Loucy (cell line): ENCODE measurements around the gene BBLN.

Source experiments
- EZH2phosphoT487 ChIP-seq: fragments of 200-600 bp; IDR thresholded peaks from 2 replicates; pipeline ENCODE4 v1.6.1; 2018; ENCODE audit warnings: antibody characterized with exemption, mild to moderate bottlenecking, moderate library complexity, borderline replicate concordance
- TF ChIP-seq, protein P1 (sequence below): fragments of 200-600 bp; sonication (generic); conservative IDR thresholded peaks from 2 replicates; pipeline ENCODE4 v1.5.1; 2014; ENCODE audit warnings: mild to moderate bottlenecking, antibody characterized with exemption, low read length

DNA sequence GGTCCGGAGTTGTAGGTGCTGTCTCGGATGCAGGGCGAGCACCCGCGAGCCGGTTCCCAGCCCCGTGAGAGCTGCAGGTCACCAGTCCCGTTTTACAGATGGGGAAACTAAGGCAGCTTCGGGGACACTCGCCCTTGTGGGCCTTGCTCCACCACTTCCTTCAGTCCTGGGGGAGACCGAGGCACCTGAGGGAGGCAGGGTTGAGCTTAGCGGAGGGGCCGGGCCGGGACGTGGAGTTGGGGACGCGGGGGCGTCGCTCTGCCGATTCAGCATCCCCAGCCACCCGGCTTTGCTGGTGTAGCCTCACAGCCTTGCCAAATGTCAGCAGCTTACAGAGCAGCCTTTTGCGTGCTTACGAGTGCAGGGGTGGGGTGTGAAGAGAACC, 530 bp downstream of the BBLN start:
- TF ChIP-seq, protein P1, sequence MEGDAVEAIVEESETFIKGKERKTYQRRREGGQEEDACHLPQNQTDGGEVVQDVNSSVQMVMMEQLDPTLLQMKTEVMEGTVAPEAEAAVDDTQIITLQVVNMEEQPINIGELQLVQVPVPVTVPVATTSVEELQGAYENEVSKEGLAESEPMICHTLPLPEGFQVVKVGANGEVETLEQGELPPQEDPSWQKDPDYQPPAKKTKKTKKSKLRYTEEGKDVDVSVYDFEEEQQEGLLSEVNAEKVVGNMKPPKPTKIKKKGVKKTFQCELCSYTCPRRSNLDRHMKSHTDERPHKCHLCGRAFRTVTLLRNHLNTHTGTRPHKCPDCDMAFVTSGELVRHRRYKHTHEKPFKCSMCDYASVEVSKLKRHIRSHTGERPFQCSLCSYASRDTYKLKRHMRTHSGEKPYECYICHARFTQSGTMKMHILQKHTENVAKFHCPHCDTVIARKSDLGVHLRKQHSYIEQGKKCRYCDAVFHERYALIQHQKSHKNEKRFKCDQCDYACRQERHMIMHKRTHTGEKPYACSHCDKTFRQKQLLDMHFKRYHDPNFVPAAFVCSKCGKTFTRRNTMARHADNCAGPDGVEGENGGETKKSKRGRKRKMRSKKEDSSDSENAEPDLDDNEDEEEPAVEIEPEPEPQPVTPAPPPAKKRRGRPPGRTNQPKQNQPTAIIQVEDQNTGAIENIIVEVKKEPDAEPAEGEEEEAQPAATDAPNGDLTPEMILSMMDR, result no peak
- no peak for TF ChIP-seq EZH2phosphoT487
